ENCODE measurements around the gene MRGPRX1.
"Not testable (repeated sequence)": the region's sequence is repeated elsewhere in the genome, so short reads cannot be mapped to it uniquely, and the experiment has no call there.

Gene MRGPRX1

GRCh38 chr11:18939314-18939713 is at the start of gene MRGPRX1:
MRGPRX1 (minus strand) TSS chr11:18939414; CDS start chr11:18934784, 4,630 bp downstream.
- DNase-seq: no peak

- no peak for DNase-seq
Measured at GRCh38 chr11:18987454-18988231, 48.4 kb upstream of the MRGPRX1 start.

GRCh38 chr11:18986744-18987143 is 47.5 kb upstream of the MRGPRX1 start:
- DNase-seq: no peak

- DNase-seq: no peak
Measured at GRCh38 chr11:18981897-18982296, 42.7 kb upstream of the MRGPRX1 start.

- DNase-seq: no peak
Measured at GRCh38 chr11:18974192-18974591, 35.0 kb upstream of the MRGPRX1 start.

- DNase-seq: no peak
Measured at GRCh38 chr11:18972336-18972735, 33.1 kb upstream of the MRGPRX1 start.

- no peak for DNase-seq
Measured at GRCh38 chr11:18969720-18970119, 30.5 kb upstream of the MRGPRX1 start.

GRCh38 chr11:18958221-18958910 is 19.2 kb upstream of the MRGPRX1 start:
- no peak for DNase-seq

GRCh38 chr11:18956630-18957029 is 17.4 kb upstream of the MRGPRX1 start:
- no peak for DNase-seq

GRCh38 chr11:18936002-18936673 is 3.1 kb downstream of the MRGPRX1 start:
- DNase-seq: no peak

- DNase-seq: no peak
Measured at GRCh38 chr11:18934195-18934814, 4.9 kb downstream of the MRGPRX1 start.

GRCh38 chr11:18927550-18928322 is 11.5 kb downstream of the MRGPRX1 start:
- no peak for DNase-seq

- not testable (repeated sequence) for DNase-seq
Measured at GRCh38 chr11:18925426-18925825, 13.8 kb downstream of the MRGPRX1 start.

GRCh38 chr11:18912883-18913282 is 26.3 kb downstream of the MRGPRX1 start:
- no peak for DNase-seq

- DNase-seq: no peak
Measured at GRCh38 chr11:18907391-18907790, 31.8 kb downstream of the MRGPRX1 start.

- not testable (repeated sequence) for DNase-seq
Measured at GRCh38 chr11:18900637-18901036, 38.6 kb downstream of the MRGPRX1 start.

- not testable (repeated sequence) for DNase-seq
Measured at GRCh38 chr11:18900151-18900611, 39.0 kb downstream of the MRGPRX1 start.

- not testable (repeated sequence) for DNase-seq
Measured at GRCh38 chr11:18891712-18892111, 47.5 kb downstream of the MRGPRX1 start.

- no peak for DNase-seq
Measured at GRCh38 chr11:18890615-18891014, 48.6 kb downstream of the MRGPRX1 start.

Data from suppressor macrophage treated with lipopolysaccharide for 4 hours (primary cell).